ENCODE data around the gene ANXA6.
A peak's percentile ranks its signal among the peaks of the same experiment; 100 is the strongest.

GRCh38 chr5:151078490-151079262 lies 78.9 kb downstream of the ANXA6 start:
- TF ChIP-seq CTCF (IDR thresholded peaks at IDR 0.05 in 8 of 11, conservative IDR thresholded peaks at IDR 0.05 in 3 of 11) (no peak), POLR2A (IDR thresholded peaks at IDR 0.05) (no peak), POLR2AphosphoS5 (IDR thresholded peaks at IDR 0.05) (peak in 2 of 3 donors; percentile 62)
